Stomach (tissue), 4 donors: ENCODE data around the gene PDLIM7.

Experiments
- CTCF ChIP-seq, 7 experiments: fragments of 450-650 bp in 4 of 7; fragments of 200-600 bp in 3 of 7; sonication (generic) in 3 of 7; IDR thresholded peaks; one replicate each; pipeline ENCODE4 v1.5.1; 2016 to 2019; ENCODE audit warnings: antibody characterized with exemption in 7 of 7, control low read depth in 2 of 7, mild to moderate bottlenecking in 1 of 7
- EP300 ChIP-seq: sonication (generic); formaldehyde crosslinking; IDR thresholded peaks from one replicate; pipeline ENCODE4 v1.6.1; 2017; ENCODE audit warnings: antibody characterized with exemption
- POLR2A ChIP-seq, 4 donors: fragments of 450-650 bp; IDR thresholded peaks; one replicate each; pipeline ENCODE4 v1.6.1; 2016; ENCODE audit warnings: antibody characterized with exemption in 4 of 4, control low read depth in 2 of 4, mild to moderate bottlenecking in 1 of 4, moderate library complexity in 1 of 4
- POLR2AphosphoS5 ChIP-seq, 3 donors: sonication (generic); formaldehyde crosslinking; IDR thresholded peaks; one replicate each; pipeline ENCODE4 v1.6.1; 2016; ENCODE audit warnings: antibody characterized with exemption in 3 of 3

DNA sequence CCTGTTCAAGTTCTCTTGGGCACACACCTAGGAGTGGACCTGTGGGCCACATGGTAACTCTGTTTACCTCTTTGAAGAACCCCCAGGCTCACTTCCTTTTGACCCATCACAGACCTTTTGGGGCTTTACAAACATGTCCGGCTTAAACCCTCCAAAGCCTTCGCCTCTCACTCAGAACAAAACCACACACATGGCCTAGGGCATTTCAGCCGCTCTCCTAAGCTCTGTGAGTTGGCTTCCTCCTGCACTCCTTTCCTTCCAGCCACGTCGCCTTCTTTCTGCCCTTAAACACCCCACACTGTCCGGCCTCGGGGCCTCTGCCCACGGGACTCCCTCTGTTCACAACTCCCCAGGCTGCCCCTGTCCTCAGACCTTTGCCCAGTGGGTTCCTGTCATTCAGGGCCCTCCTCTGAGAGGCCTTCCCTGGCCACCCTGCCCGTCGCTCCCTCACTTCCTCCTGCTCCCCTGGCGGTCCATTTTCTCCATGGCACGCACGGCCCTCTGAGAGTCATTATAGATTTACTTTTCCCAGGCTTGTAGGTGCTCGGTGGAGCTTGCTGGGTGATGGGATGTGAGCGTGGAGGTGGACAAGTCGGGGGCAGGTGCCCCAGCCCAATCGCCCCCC is 10.3 kb upstream of the PDLIM7 start:
- no peak for TF ChIP-seq CTCF (IDR thresholded peaks at IDR 0.05)
- no peak for TF ChIP-seq EP300
- no peak for TF ChIP-seq POLR2A (IDR thresholded peaks at IDR 0.05)
- TF ChIP-seq POLR2AphosphoS5 (IDR thresholded peaks at IDR 0.05) = no peak
